GM23248 (cell line): Measurements from ENCODE around the gene TEKT1. TPM values are rescaled to one million over a fixed set of nuclear protein-coding genes. Genes with fewer than 3 reads are reported as not detected.
"Not testable (repeated sequence)": the region's sequence is repeated elsewhere in the genome, so short reads cannot be mapped to it uniquely, and the experiment has no call there.

Source experiments
- DNase-seq: peaks from one replicate; pipeline ENCODE4 v3.0.0-alpha.2; 2015
- H2AFZ ChIP-seq: fragments of 200-600 bp; sonication (generic); 2 replicates; pipeline ENCODE4 v1.6.1; 2016; ENCODE audit warnings: antibody characterized with exemption
- H3F3A ChIP-seq: fragments of 200-600 bp; sonication (generic); 2 replicates; pipeline ENCODE4 v1.6.1; 2016; ENCODE audit warnings: mild to moderate bottlenecking, antibody characterized with exemption, mixed run types; ENCODE audit not compliant: insufficient read depth
- H3K27ac ChIP-seq: fragments of 200-600 bp; sonication (generic); 2 replicates; pipeline ENCODE4 v1.5.1; 2016; ENCODE audit warnings: mild to moderate bottlenecking
- H3K27me3 ChIP-seq: fragments of 200-600 bp; sonication (generic); replicated peaks from 2 replicates; pipeline ENCODE4 v1.6.1; 2016; ENCODE audit warnings: mild to moderate bottlenecking; ENCODE audit not compliant: insufficient read depth
- H3K36me3 ChIP-seq: fragments of 200-600 bp; sonication (generic); 2 replicates; pipeline ENCODE4 v1.6.1; 2016; ENCODE audit warnings: low read depth, mild to moderate bottlenecking
- H3K4me1 ChIP-seq: fragments of 200-600 bp; sonication (generic); 2 replicates; pipeline ENCODE4 v1.6.1; 2016; ENCODE audit warnings: mild to moderate bottlenecking; ENCODE audit not compliant: insufficient read depth
- H3K4me2 ChIP-seq: fragments of 200-600 bp; sonication (generic); one replicate; pipeline ENCODE4 v1.6.1; 2016; ENCODE audit warnings: mild to moderate bottlenecking; ENCODE audit not compliant: unreplicated experiment
- H3K4me3 ChIP-seq: fragments of 200-600 bp; sonication (generic); 2 replicates; pipeline ENCODE4 v1.5.1; 2016; ENCODE audit warnings: mild to moderate bottlenecking
- H3K79me2 ChIP-seq: fragments of 200-600 bp; sonication (generic); 2 replicates; pipeline ENCODE4 v1.6.1; 2016; ENCODE audit warnings: mild to moderate bottlenecking; ENCODE audit not compliant: insufficient read depth
- H3K9ac ChIP-seq: fragments of 200-600 bp; sonication (generic); 2 replicates; pipeline ENCODE4 v1.6.1; 2016; ENCODE audit warnings: mild to moderate bottlenecking
- H3K9me2 ChIP-seq: fragments of 200-600 bp; sonication (generic); 2 replicates; pipeline ENCODE4 v1.6.1; 2016; ENCODE audit warnings: mixed run types, mild to moderate bottlenecking, moderate library complexity; ENCODE audit not compliant: insufficient read depth
- H3K9me3 ChIP-seq: fragments of 200-600 bp; sonication (generic); one replicate; pipeline ENCODE4 v1.6.1; 2017; ENCODE audit warnings: low read depth
- H4K20me1 ChIP-seq: fragments of 200-600 bp; sonication (generic); 2 replicates; pipeline ENCODE4 v1.6.0; 2016; ENCODE audit not compliant: insufficient read depth
- EZH2 ChIP-seq: fragments of 200-600 bp; sonication (generic); IDR thresholded peaks from 2 replicates; pipeline ENCODE4 v1.6.1; 2018; ENCODE audit warnings: antibody characterized with exemption, mild to moderate bottlenecking; ENCODE audit not compliant: insufficient read depth, poor library complexity, severe bottlenecking
- EZH2phosphoT487 ChIP-seq: fragments of 200-600 bp; sonication (generic); IDR thresholded peaks from 2 replicates; pipeline ENCODE4 v1.6.1; 2018; ENCODE audit warnings: antibody characterized with exemption, moderate library complexity, mild to moderate bottlenecking, low read depth; ENCODE audit not compliant: insufficient read depth
- WGBS, 2 experiments: methylation state at CpG; one replicate each; pipeline ENCODE4 v1.1.6; 2015 to 2017; ENCODE audit warnings: low lambda C conversion rate in 2 of 2, low coverage in 1 of 2; ENCODE audit errors: missing lambda C conversion rate in 2 of 2; 5-methylcytosine and 5-hydroxymethylcytosine counted together
- in situ Hi-C: fragments of 300-500 bp; cut with MboI; formaldehyde crosslinking; loops from 2 replicates; pipeline ENCODE4 v1.15.0; 2020
- polyA plus RNA-seq: library from polyadenylated mRNA; unstranded; fragments of >200 nt; fragmentation: Nextera tagmentation; extraction: Ambion mirVana; gene quantifications from 2 replicates; pipeline ENCODE4 v1.2.1, GENCODE V29; 2016
- total RNA-seq: library from RNA; depleted of rRNA; stranded (reverse); fragments of >200 nt; shearing (Covaris generic); gene quantifications from 2 replicates; pipeline ENCODE4 v1.2.3, GENCODE V29; 2014

The TEKT1 gene
- total and polyA plus RNA-seq, 2 experiments from 2014 or later = not detected

GRCh38 chr17:6818938-6819337, 12.6 kb downstream of the TEKT1 start:
- no peak overlapping the region for H3K9ac ChIP-seq
- WGBS, 2 experiments = 65 to 69% methylated on average over 3 of the region's 3 CpGs
- in situ Hi-C loops = no loop called here

GRCh38 chr17:6816368-6816767, 15.2 kb downstream of the TEKT1 start:
- H3K79me2 ChIP-seq, H3K4me2 ChIP-seq, H3K4me3 ChIP-seq, H3K27ac ChIP-seq, H3K9me3 ChIP-seq, H3K9ac ChIP-seq, H4K20me1 ChIP-seq, H3F3A ChIP-seq, H3K4me1 ChIP-seq, H3K36me3 ChIP-seq, H3K9me2 ChIP-seq, H2AFZ ChIP-seq, DNase-seq, in situ Hi-C loops: not testable (repeated sequence)
- peaks cover 13% of the 10 kb centered on the region; the same call in 1 of the 2 replicates for H3K27me3 ChIP-seq
- WGBS, 2 experiments = 47 to 51% methylated on average over 3 of the region's 3 CpGs

More at GRCh38 chr17:6818938-6819337, 12.6 kb downstream of the TEKT1 start:
- Histone ChIP-seq H3K4me3 (no peak overlapping the region), H4K20me1 (no peaks in the 10 kb centered on the region), H3K36me3 (no peaks in the 10 kb centered on the region), H3K9me2 (no peaks in the 10 kb centered on the region), H3K79me2 (no peaks in the 10 kb centered on the region), H3K27me3 (peaks cover 6% of the 10 kb centered on the region; the same call in 1 of the 2 replicates), H3K9me3 (no peaks in the 10 kb centered on the region), H3F3A (peaks cover 13% of the 10 kb centered on the region), H3K4me1 (peaks cover 12% of the 10 kb centered on the region), H3K4me2 (no peak overlapping the region), H2AFZ (no peak overlapping the region), H3K27ac (no peak overlapping the region)
- no peak for DNase-seq
- TF ChIP-seq EZH2 = no peak
- TF ChIP-seq EZH2phosphoT487 = no peak

- Histone ChIP-seq H3K9ac (no peak overlapping the region), H4K20me1 (no peaks in the 10 kb centered on the region), H3K9me2 (no peaks in the 10 kb centered on the region), H3K4me3 (no peak overlapping the region), H3K79me2 (no peaks in the 10 kb centered on the region), H3K4me2 (no peak overlapping the region), H3F3A (no peaks in the 10 kb centered on the region), H3K4me1 (no peaks in the 10 kb centered on the region), H2AFZ (no peak overlapping the region), H3K27ac (no peak overlapping the region), H3K9me3 (no peaks in the 10 kb centered on the region), H3K36me3 (no peaks in the 10 kb centered on the region), H3K27me3 (peaks cover 13% of the 10 kb centered on the region; the same call in 1 of the 2 replicates)
- in situ Hi-C loops = no loop called here
- no peak for DNase-seq
- 69 to 73% methylated on average over 10 of the region's 10 CpGs for WGBS, 2 experiments
- TF ChIP-seq EZH2 (no peak), EZH2phosphoT487 (no peak)
Observed at GRCh38 chr17:6815775-6816174, 15.8 kb downstream of the TEKT1 start.

- TF ChIP-seq EZH2 = no peak
- TF ChIP-seq EZH2phosphoT487 = no peak
- Histone ChIP-seq H3K9me2 (no peaks in the 10 kb centered on the region), H3K27me3 (peaks cover 14% of the 10 kb centered on the region), H3F3A (no peaks in the 10 kb centered on the region), H3K4me2 (no peak overlapping the region), H4K20me1 (no peaks in the 10 kb centered on the region), H3K4me3 (no peak overlapping the region), H3K36me3 (no peaks in the 10 kb centered on the region), H2AFZ (no peak overlapping the region), H3K27ac (no peak overlapping the region), H3K79me2 (no peaks in the 10 kb centered on the region), H3K9me3 (no peaks in the 10 kb centered on the region), H3K4me1 (no peaks in the 10 kb centered on the region), H3K9ac (no peak overlapping the region)
- 40 to 48% methylated on average over 9 of the region's 9 CpGs for WGBS, 2 experiments
- no peak for DNase-seq
- in situ Hi-C loops = no loop called here
Observed at GRCh38 chr17:6812295-6812694, 19.2 kb downstream of the TEKT1 start.

- WGBS, 2 experiments = 63 to 64% methylated on average over 9 of the region's 9 CpGs
- no peak for TF ChIP-seq EZH2
- TF ChIP-seq EZH2phosphoT487 = no peak
- no peak overlapping the region for H3K27ac ChIP-seq
- H3K9ac ChIP-seq = no peak overlapping the region
- no peaks in the 10 kb centered on the region for H3K36me3 ChIP-seq
- no peaks in the 10 kb centered on the region for H4K20me1 ChIP-seq
- H3K27me3 ChIP-seq = peaks cover 14% of the 10 kb centered on the region
- H3K4me3 ChIP-seq = no peak overlapping the region
- no peaks in the 10 kb centered on the region for H3K79me2 ChIP-seq
- no peak for DNase-seq
- H3K4me1 ChIP-seq = no peaks in the 10 kb centered on the region
- H3K4me2 ChIP-seq = no peak overlapping the region
- H3F3A ChIP-seq = no peaks in the 10 kb centered on the region
- no peaks in the 10 kb centered on the region for H3K9me3 ChIP-seq
- H3K9me2 ChIP-seq = no peaks in the 10 kb centered on the region
- no peak overlapping the region for H2AFZ ChIP-seq
- in situ Hi-C loops = no loop called here
Observed at GRCh38 chr17:6811510-6811909, 20.0 kb downstream of the TEKT1 start.
